GM19324 (cell line): ENCODE results near the gene MNT.

ENCODE experiments used
- ATAC-seq: cut with Tn5 transposase; IDR thresholded peaks from one replicate; pipeline ENCODE4 v1.9.1; 2021; ENCODE audit warnings: mild to moderate bottlenecking, moderate library complexity; ENCODE audit not compliant: unreplicated experiment, low FRiP score

MNT gene

DNA sequence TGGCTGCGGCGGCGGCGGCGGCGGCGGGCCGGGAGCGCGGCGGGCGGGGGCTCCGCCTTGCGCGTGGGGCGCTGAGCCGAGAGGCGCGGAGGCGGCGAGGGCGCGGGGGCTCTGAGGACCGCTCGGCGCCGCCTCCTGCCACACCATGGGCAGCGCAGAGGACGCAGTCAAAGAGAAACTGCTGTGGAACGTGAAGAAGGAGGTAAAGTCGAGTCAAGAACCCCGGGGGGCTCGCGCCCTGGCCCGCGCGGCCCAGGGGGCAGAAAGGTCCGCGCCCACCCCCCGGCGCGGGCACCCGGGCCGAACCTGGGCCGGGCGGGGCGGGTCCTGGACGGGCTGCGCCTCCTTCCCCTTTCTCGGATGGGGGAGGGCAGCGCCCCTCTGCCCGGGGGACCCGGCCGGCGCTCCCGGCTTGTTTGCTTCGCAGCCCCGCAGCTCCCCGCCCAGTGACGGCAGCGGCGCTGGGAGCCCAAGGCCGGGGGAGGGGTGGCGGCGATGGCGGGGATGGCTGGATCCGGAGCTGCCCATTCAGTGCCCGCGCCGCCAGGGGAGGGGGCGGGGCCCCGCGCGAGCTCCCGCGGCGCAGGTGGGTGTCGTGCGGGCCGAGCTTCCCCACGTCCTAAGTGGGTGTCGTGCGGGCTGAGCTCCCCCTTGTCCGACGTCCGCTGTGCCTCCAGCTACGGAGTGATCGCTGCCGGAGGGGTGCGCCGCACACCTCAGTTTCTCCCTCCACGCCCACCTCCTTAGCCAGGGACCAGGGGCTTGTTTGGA lies 63.1 kb downstream of the MNT start:
- no peak for ATAC-seq

DNA sequence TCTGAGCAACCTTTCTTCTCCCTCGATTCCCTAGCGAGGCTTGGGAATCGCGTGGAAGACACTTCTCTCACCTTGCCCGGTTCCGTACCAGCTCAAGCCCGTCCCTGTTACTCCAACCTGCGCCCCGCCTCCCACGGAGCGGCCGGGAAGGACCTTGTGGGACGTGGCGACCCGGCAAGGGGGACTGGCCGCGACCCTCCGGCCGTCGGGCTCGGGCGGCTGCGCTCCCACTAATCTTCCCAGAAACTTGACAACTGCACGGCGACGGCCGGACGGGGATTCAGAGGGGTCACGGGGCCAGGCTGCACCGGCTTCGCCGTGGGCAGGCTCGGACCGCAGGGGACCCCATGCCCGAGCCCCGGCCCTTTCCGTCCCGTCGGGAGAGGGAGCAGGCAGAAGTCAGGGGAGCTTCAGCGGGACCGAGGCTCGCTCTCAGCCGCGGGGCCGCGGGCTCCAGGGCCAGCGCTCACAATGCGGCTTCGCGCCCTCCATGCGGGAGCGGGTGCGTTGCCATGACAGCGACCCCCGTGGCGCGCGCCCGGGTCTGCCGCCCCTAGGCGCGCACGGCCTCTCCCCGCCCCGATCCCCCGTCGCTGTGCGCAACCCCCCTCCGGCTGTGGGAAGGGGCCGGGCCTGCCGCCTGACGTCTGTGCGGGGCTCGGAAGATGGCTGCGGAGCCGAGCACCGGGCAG lies 63.9 kb downstream of the MNT start, which contains the start of gene SGSM2:
SGSM2 (plus strand) TSS at position 650 of the 692 bp plus-strand sequence. CDS start 188 bp downstream, outside the sequence.
- no peak for ATAC-seq

DNA sequence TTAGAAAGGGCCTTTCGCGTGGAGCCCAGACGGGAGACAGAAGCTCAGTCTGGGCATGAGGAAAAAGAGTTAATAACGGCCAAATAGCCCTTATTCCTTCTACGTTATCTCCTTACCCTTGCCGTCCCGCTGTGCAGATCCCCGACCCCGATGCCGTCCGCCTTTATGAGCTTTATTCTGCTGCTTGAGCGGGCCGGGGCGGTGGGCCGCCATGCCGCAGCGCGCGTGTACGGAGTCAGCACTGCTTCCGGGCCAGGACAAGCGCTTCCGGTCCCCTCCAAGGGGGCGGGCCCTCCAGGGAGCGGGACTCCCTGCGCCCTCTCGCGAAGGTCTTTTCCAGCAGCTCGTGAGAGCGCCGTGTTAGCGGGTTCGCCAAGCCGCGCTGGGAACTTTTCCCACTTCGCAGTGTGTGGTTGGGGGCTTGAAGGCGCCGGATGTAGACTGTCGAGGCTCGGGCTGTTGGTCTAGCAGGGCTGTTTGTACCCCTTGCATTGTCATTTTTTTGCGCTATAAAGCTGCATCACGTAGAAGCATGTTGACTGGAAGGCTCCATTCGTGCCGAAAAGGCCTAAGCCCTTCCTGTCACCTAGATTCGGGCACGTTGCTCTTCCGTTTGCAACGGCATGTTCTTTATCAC lies 64.5 kb downstream of the MNT start, which contains the start of gene TSR1:
TSR1 (minus strand) TSS at position 243 of the 637 bp plus-strand sequence; CDS start at position 213, 30 bp downstream.
- ATAC-seq, result peak; percentile 79

DNA sequence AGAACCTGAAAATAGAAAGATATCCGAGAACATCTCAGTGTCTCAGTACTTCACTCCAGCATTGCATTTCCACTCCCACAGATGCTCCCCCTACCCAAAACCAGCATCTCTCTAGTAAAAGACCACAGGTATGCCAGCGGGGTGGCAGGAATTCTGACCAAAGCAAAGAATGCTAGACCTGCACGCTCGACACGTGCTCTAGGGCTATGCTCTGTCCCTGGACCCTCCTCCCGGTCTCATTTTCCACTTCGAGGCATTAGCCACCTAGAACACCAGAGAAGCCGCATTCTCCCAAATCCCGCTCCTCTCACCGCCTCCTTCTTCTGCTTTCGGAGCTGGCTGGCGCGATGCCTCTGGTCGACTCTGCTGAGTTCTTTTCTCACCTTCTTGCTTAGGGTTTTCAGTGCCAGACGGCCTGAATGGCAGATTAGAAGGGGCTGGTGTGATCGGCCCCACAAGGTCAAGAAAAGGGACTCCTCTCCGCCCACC lies 65.1 kb downstream of the MNT start:
- no peak for ATAC-seq
